ENCODE results near the gene TMPO. TPM values are rescaled to one million over a fixed set of nuclear protein-coding genes. Genes with fewer than 3 reads are reported as not detected.
"Not testable (repeated sequence)": the region's sequence is repeated elsewhere in the genome, so short reads cannot be mapped to it uniquely, and the experiment has no call there.

The TMPO gene, protein sequence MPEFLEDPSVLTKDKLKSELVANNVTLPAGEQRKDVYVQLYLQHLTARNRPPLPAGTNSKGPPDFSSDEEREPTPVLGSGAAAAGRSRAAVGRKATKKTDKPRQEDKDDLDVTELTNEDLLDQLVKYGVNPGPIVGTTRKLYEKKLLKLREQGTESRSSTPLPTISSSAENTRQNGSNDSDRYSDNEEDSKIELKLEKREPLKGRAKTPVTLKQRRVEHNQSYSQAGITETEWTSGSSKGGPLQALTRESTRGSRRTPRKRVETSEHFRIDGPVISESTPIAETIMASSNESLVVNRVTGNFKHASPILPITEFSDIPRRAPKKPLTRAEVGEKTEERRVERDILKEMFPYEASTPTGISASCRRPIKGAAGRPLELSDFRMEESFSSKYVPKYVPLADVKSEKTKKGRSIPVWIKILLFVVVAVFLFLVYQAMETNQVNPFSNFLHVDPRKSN
- 10 to 100 TPM; 63.3 to 70.7 TPM for total RNA-seq
- long read RNA-seq, full-length matches to known transcripts, result 28 of 40 reads
- long read RNA-seq, partial matches to known transcripts, result 6 of 40 reads
- long read RNA-seq, other reads (novel, unspliced or antisense), result 6 of 40 reads

DNA sequence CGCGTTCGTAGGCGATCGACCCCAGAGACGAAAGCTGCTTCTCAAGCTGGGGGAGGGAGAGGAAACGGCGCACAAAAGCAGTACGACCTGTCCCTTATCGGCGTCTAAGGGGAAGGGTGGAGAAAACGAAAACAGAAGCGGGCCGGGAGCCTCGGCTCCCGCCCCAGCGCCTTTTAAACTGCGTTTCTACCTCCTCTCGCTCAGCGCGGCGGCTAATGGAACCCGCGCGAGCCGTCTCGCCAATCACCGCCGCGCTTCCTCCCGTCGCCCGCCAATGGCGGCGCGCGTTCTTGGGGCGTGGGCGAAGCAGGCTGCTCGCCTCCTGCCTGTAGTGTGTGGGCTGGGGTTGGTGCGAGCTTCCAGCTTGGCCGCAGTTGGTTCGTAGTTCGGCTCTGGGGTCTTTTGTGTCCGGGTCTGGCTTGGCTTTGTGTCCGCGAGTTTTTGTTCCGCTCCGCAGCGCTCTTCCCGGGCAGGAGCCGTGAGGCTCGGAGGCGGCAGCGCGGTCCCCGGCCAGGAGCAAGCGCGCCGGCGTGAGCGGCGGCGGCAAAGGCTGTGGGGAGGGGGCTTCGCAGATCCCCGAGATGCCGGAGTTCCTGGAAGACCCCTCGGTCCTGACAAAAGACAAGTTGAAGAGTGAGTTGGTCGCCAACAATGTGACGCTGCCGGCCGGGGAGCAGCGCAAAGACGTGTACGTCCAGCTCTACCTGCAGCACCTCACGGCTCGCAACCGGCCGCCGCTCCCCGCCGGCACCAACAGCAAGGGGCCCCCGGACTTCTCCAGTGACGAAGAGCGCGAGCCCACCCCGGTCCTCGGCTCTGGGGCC is at the start of gene TMPO:
TMPO (plus strand) TSS at position 304 of the 824 bp plus-strand sequence; CDS start at position 582, 278 bp downstream.
- intact Hi-C loops (cut with DNase I, micrococcal nuclease), result loop anchor here in 1 of 2 donors (10.0 kb wide), 1 partner anchor 91 kb away; no protein-coding TSS in a partner anchor
- DNase-seq (peak; percentile 85 to 92), ATAC-seq (peak; percentile 97)

DNA sequence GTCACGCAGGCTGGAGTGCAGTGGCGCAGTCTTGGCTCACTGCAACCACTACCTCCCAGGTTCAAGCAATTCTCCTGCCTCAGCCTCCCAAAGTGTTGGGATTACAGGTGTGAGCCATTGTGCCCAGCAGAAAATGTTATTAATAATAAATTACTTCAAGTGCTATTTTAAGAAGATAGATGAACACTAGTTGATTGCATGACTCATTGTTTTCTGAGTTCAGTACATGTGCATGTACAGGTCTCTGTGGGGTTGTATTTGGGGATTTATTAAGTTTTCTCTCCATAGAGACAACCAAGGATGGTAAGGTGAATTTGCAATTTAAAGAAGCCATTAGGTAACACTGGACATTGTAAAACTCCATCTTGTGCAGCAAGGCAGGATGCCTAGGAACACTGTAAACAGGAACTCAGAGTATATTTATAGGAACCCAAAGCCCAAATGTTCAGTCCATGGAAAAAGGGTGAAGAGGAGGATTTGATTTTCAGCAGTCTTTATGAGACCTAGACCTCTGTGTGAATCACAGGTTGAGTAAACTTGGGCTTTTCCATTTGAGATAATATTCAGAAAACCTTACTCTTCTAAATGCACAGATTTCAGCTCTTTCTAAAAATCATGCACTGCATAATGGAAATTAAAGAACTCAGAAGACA is 49.3 kb upstream of the TMPO start:
- intact Hi-C loops (cut with DNase I, micrococcal nuclease), result no loop called here
- ATAC-seq, result no peak
- DNase-seq, result no peak

GRCh38 chr12:98466640-98467400 is 48.6 kb upstream of the TMPO start:
- DNase-seq (no peak), ATAC-seq (no peak)
- intact Hi-C loops (cut with DNase I, micrococcal nuclease), result no loop called here

GRCh38 chr12:98469109-98469508 is 46.3 kb upstream of the TMPO start:
- no peak for ATAC-seq
- intact Hi-C loops (cut with DNase I, micrococcal nuclease), result no loop called here
- no peak for DNase-seq

- DNase-seq (no peak), ATAC-seq (no peak)
- intact Hi-C loops (cut with DNase I, micrococcal nuclease), result no loop called here
Observed at GRCh38 chr12:98470469-98471082, 44.8 kb upstream of the TMPO start.

DNA sequence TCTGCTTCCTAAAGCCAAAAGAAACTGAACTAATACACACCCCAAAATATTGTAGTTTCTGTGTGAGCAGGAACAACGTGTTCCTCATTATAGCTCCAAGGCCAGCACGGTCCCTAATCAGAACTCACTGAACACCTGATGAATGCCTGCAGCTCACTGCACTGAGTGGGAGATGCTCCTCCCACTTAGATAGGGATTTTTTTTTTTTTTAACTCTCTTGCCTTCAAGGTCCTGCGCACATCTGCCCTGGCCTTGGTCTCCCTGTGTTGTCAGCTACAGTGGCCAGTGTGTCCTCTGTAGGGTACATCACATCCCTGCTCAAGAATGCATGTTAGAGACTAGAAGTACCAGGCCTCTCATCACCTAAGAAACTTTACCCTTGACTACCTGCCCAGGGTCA is 44.3 kb upstream of the TMPO start:
- intact Hi-C loops (cut with DNase I, micrococcal nuclease), result no loop called here
- ATAC-seq (no peak), DNase-seq (no peak)

DNA sequence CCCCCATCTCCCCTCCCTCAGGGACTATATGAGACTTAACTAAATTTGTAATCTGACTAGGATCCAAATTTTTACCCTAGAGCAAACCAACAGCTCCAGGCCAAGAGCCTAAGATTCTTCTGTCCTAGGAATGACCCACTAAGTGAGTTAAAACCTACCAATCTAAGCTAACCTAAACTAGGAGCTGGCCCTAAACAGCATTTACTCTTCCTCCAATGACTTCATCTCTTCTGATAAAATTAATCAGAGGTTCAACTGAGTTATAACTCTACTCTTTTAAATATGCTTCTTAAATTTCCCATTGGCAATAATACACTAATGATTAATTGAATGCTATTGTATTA is 39.9 kb upstream of the TMPO start:
- intact Hi-C loops (cut with DNase I, micrococcal nuclease), result no loop called here
- DNase-seq (no peak), ATAC-seq (no peak)

- intact Hi-C loops (cut with DNase I, micrococcal nuclease), result no loop called here
- DNase-seq (no peak), ATAC-seq (no peak)
Observed at GRCh38 chr12:98478606-98479005, 36.8 kb upstream of the TMPO start.

- intact Hi-C loops (cut with DNase I, micrococcal nuclease), result no loop called here
- peak; percentile 80 for ATAC-seq
Observed at GRCh38 chr12:98483621-98484503, 31.5 kb upstream of the TMPO start.

DNA sequence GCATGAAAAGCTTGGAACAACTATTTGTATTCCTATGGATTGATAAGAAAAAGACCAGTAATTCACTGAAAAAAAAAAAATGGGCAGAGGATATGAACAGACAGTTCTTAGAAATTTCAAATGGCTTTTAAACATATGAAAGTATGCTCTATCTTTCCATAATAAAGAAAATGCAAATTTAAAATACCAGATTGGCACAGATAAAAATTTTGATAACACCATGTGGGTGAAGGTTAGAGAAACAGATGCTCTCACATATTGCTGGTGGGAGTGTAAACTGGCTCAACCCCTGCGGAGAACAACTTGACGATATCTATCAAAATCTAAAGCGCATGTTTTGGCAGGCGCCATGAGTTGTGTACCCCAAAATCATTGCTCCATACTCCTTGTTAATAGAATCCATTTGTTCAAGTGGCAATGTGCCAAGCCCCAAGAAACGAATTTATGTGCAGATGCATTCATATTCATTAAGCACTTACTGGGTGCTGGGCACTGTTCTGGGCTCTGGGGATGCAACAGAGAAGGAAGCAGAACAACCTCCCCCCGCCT is 29.5 kb upstream of the TMPO start:
- DNase-seq, result no peak
- ATAC-seq, result no peak
- intact Hi-C loops (cut with DNase I, micrococcal nuclease), result no loop called here

More at GRCh38 chr12:98483621-98484503, 31.5 kb upstream of the TMPO start:
- no peak for DNase-seq

GRCh38 chr12:98488416-98488815 is 27.0 kb upstream of the TMPO start:
- ATAC-seq; DNase-seq; intact Hi-C loops (cut with DNase I, micrococcal nuclease): not testable (repeated sequence)

GRCh38 chr12:98489176-98489575 is 26.2 kb upstream of the TMPO start:
- intact Hi-C loops (cut with DNase I, micrococcal nuclease), result no loop called here
- DNase-seq, result no peak

DNA sequence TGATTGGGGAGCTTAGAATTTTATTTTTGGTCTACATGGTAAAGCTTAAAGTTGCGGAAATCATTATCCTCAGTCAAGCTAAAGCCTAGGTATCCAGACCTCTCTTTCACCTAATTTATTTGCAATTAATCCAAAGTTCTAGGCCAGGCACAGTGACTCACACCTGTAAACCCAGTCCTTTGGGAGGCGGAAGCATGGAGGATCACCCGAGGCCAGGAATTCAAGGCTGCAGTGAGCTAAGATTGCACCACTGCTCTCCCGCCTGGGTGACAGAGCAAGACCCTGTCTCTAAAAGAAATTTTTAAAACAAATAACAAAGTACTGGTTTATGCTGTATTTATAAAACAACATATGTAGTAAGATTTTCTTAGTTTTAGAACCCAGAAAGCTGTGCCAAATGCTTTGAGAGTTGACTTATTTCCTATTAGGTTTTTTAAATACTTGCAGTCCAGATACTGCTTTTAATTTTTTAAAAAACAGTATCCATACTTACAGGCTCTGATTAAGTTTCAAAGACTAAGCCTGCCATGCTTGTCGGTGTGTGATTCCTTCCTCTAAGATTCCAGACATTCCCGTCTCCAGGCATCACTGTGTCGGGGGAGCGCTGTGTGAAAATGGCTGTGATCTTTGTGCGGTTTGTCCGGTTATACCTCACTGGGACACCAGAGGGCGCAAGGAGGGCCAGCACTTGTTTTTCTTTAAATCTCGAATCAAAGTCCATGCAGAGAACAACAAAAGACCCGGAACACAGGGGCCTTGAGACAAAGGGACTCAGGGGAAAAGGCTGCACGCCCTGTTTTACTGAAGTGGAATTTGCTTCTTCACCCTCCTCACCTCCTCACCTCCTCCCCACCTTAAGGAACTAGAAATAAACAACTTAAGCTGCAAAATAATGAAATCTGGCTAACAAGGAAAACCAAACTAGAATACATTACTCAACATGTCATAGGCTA is 24.6 kb upstream of the TMPO start:
- DNase-seq (peak; percentile 79 to 91), ATAC-seq (peak; percentile 93)
- intact Hi-C loops (cut with DNase I, micrococcal nuclease), result loop anchor here in 1 of 2 donors (2.0 kb wide), 1 partner anchor 28 kb away; no protein-coding TSS in a partner anchor

More at GRCh38 chr12:98489176-98489575, 26.2 kb upstream of the TMPO start:
- peak; percentile 14 for ATAC-seq

DNA sequence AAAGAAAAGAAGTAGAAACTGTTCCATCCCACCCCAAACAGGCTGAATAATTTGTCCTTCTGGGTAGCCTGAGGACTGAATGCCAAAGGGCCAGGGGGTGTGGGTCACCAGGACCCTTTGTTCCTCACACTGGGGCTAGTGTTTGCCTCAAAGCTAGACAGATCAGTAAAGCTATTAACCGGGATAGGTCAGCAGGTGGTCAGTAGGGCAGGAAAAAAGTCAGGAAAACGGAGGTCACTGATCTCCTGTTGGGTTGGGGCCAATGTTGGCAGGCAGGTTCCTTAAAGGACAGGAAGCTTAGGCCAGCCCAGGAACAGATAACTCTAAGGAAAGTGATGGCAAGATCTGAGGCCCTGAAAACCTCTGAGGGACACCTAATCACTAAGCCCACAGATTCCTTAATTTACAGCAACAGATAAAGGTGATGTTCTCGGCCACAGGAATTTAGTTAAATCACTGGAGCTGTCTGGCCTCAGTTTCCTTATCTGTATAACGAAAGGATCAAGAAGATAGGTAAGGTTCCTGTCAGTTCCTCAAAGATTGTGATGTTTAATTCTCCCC is 22.7 kb upstream of the TMPO start:
- intact Hi-C loops (cut with DNase I, micrococcal nuclease), result no loop called here
- DNase-seq, result no peak
- no peak for ATAC-seq

- intact Hi-C loops (cut with DNase I, micrococcal nuclease); ATAC-seq; DNase-seq: not testable (repeated sequence)
Observed at GRCh38 chr12:98501266-98501629, 14.1 kb upstream of the TMPO start.

- ATAC-seq, result peak; percentile 75
- intact Hi-C loops (cut with DNase I, micrococcal nuclease), result no loop called here
- DNase-seq, result peak; percentile 85 to 88
Observed at GRCh38 chr12:98503342-98503591, 12.1 kb upstream of the TMPO start.

Data from left colon (tissue), 2 donors.